22Rv1 (cell line): ENCODE results near the gene C1QTNF2.

ENCODE experiments used
- CTCF ChIP-seq: fragments of 450-650 bp; IDR thresholded peaks from 2 replicates; pipeline ENCODE4 v1.5.1; 2017; ENCODE audit warnings: mild to moderate bottlenecking
- ZFX ChIP-seq: fragments of 450-650 bp; IDR thresholded peaks from 2 replicates; pipeline ENCODE4 v1.6.1; 2017; ENCODE audit warnings: antibody characterized with exemption, borderline replicate concordance

GRCh38 chr5:160375166-160375565 lies 4.7 kb upstream of the C1QTNF2 start:
- TF ChIP-seq CTCF: no peak
- no peak for TF ChIP-seq ZFX
